Measurements from ENCODE around the gene TSFM.
A peak's percentile ranks its signal among the peaks of the same experiment; 100 is the strongest.
"Not testable (repeated sequence)": the region's sequence is repeated elsewhere in the genome, so short reads cannot be mapped to it uniquely, and the experiment has no call there.

Gene TSFM

DNA sequence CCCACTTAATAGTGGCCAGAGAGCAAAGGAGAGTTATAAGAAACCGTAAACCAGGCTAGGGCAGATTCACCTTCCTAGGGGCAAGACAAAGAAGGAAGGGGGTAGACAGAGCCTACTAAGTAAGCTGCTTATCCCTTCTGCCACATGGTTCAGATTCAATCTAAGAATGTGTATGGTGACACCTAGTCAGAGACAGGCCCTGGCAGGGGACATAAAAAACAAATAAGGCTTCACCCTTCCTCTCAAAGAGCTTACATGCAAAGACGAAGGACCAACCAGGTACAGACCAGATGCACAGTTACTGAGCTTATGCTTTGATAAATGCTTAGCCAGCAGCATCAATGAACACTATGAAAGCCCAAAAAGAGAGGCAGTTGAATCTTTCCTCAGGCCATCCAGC lies 20.1 kb upstream of the TSFM start:
- DNase-seq (ENCODE audit: low read depth in 2 of 2): no peak

GRCh38 chr12:57763881-57764661 lies 18.5 kb upstream of the TSFM start:
- no peak for DNase-seq (ENCODE audit: low read depth in 2 of 2)

- DNase-seq (ENCODE audit: low read depth in 2 of 2): no peak
Measured at GRCh38 chr12:57764662-57765002, 18.0 kb upstream of the TSFM start.

DNA sequence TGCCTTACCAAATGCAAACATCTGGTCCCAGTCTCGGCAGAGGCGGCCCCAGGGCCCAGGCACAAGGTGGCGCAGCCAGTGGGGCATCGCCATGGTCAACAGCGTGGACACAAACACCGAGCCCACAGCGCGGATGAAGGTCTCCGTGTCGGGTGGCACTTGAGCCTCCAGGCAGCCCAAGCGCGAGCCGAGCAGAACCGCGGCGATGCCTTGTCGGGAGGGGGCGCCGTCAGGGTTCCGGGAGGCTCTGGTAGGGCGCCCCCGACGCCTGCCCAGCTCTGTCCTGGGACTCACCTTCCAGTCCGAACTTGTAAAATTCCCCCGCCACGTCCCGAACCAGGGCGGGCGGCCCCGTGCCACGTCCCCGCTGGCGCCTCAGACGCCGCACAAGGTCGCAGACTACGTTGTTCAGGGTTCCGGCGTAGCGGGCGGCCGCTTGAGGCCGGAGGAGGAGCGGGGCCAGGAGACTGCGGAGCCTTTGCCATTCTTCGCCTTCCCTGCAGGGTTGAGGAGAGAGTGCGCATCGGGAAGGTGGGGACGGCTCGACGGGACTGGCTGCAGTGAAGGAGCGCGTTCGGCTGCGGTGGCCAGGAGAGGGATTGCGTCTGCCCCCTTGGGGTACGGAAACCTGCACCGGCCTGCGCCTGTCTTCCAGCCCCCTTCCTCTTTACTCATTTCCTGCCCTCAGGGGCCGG lies 17.4 kb upstream of the TSFM start:
- peak in 1 of 2 donors; percentile 35 for DNase-seq (ENCODE audit: low read depth in 2 of 2)

DNA sequence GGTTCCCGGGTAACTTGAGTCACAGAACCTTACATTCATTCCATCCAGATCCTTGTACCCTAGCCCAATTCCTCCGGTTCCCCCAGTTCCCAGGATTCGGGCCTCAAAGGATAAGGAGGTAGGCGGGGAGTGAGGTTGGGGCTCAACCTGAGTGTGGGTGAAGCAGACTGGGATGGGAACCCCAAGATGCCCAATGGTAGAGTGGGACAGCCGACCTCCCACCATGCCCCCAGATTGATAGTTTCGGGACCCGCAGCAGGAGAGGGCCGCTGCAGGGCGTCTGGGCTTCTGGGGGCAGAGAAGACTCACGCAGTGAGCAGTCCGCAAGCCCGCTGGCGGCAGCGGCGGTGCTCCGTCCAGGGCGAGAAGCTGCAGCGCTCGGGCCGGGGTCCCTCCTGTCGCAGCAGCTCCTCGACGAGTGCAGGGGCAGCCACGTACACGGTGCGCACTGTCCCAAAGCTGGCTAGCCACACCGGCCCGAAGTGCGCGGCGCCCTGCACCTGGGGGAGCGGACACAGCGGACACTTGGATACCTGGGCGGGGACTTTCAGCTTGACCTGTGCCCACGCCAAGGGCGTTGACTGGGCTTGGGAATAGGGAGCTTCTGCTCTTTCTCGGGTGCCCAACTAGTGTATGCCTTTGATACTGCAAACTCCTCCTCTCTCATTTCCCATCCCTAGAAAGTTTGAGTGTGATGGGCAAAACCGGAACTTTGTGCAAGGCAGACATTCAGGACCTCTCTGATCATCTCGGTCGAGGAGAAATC lies 16.7 kb upstream of the TSFM start:
- DNase-seq (ENCODE audit: low read depth in 2 of 2): no peak

- no peak for DNase-seq (ENCODE audit: low read depth in 2 of 2)
Measured at GRCh38 chr12:57766464-57767304, 15.9 kb upstream of the TSFM start, which contains the start of gene CYP27B1. Gene CYP27B1 (minus strand): TSS chr12:57767078. CDS start chr12:57767041, 37 bp downstream.

DNA sequence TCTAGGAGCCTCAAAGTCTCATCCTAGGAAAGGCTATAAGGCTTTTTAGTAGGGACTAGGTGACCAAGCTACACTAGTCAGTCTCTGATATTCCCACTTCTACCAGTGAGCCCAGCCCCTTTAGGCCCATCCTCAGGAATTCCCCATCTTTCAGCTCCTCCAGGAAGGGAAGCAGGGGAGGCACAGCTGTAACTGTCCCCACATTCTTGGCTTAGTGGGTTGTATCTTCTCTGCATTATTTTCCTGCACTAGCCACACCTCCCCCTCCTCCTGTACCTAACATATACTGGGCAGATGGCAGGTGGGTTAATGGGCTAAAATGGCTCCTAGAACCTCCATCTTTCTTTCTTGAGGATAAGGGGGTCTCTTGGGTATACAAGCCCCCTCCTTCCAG lies 15.3 kb upstream of the TSFM start:
- DNase-seq (ENCODE audit: low read depth in 2 of 2): no peak

DNA sequence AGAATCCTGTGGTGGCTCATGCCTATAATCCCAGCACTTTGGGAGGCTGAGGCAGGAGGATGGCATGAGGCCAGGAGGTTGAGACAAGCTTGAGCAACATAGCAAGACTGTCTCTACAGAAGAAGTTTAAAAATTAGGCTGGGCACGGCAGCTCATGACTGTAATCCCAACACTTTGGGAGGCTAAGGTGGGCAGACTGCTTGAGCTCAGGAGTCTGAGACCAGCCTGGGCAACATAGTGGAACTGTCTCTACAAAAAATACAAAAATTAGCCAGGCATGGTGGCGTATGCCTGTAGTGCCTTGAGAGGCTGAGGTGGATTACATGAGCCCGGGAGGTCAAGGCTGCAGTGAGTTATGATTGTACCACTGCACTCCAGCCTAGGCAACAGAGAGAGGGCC lies 14.7 kb upstream of the TSFM start:
- DNase-seq (ENCODE audit: low read depth in 2 of 2): no peak

GRCh38 chr12:57769594-57769993 lies 13.0 kb upstream of the TSFM start:
- no peak for DNase-seq (ENCODE audit: low read depth in 2 of 2)

DNA sequence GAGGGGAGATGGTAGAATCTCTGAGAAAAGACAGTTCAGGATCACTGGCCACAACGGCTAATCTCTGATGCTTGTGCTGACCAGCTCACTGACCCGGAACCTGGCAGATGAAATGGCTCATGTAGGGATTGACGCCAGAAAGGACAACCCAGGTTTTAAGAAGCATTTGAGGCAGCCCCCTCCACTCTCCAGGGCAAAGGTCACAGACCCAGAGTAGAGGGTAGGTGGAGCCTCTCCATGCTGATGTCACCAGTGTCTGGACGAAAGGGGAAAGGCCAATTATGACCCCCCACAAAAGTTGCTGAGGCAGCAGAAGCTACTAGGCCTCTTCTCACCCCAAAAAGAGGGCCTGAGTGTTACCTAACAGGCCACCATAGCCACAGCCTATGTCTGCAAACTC lies 11.9 kb upstream of the TSFM start:
- DNase-seq (ENCODE audit: low read depth in 2 of 2): no peak

DNA sequence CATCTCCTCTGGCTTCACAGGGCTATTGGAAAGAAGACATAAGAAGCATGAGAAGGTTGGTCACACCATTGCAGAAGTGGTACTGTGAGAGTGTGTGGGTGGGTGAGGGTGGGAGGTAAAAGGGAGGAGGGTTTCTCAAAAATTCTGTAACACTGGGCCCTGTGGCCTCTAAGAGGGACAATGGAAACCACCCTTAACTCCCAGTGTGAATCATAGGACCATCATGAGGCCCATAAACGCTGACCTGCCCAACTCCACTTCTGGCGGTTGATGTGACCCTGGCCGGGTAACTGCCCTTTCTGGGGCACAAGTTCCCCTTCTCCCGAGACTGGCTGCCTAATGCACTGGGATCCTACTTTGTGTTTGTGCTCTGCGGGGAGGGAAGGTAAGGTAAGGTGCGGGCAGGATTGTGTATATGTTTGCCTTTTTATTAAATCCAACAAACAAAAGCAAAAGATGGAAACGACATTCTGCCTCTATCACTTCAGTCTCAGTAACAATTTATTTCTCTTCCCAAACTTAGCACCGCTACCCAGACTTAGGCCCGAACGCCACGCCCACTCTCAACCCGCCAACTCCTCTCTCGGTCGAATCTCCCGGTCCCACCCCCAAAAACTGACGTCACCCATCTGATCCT lies 11.2 kb upstream of the TSFM start:
- peak; percentile 75 to 87 for DNase-seq (ENCODE audit: low read depth in 2 of 2)

- peak; percentile 85 to 93 for DNase-seq (ENCODE audit: low read depth in 2 of 2)
Measured at GRCh38 chr12:57771873-57772428, 10.6 kb upstream of the TSFM start, which contains the start of gene METTL1. Gene METTL1 (minus strand): TSS chr12:57772105. CDS start chr12:57772083, 22 bp downstream.

- no peak for DNase-seq (ENCODE audit: low read depth in 2 of 2)
Measured at GRCh38 chr12:57772429-57773322, 9.9 kb upstream of the TSFM start, which contains the start of gene EEF1AKMT3. Gene EEF1AKMT3 (plus strand): TSS chr12:57772614. CDS start chr12:57772725, 111 bp downstream.

- not testable (repeated sequence) for DNase-seq (ENCODE audit: low read depth in 2 of 2)
Measured at GRCh38 chr12:57774634-57775033, 8.0 kb upstream of the TSFM start.

- no peak for DNase-seq (ENCODE audit: low read depth in 2 of 2)
Measured at GRCh38 chr12:57775044-57775443, 7.5 kb upstream of the TSFM start.

GRCh38 chr12:57775563-57776246 lies 6.9 kb upstream of the TSFM start:
- DNase-seq (ENCODE audit: low read depth in 2 of 2): no peak

DNA sequence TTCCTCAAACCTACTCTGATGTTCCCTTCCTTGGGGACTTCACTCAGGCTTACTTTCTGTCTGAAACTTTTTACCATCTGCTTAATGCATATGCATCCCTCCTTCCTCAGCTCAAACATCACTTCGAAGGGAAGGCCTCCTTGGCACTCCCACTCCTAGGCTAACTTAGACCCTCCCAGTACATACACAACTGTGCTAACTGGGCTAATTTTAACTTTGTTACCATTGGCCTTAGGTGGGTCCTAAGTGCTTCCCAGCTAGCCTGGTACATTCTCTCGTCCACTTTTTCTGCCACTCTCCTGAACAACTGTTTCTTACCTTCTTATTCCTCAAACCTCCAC lies 6.4 kb upstream of the TSFM start:
- no peak for DNase-seq (ENCODE audit: low read depth in 2 of 2)

DNA sequence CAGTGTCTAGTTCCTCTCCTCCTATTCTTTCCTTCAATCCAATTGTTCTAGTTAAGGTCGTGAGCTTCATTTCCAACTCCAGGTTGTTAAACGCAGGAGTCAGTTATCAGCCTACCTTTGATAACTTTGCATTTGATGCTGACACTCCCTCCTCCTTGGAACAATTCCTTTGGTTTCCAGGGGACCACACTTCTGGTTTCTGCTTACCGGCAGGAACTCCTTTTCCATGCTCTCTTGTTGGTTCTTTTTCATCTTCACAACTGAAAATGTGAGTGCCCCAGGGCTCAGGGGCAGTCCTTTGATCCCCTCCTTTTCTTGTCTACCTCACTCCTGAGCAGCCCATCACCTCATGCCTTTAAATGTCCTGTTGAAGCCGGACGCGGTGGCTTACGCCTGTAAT lies 5.2 kb upstream of the TSFM start:
- DNase-seq (ENCODE audit: low read depth in 2 of 2): no peak

DNA sequence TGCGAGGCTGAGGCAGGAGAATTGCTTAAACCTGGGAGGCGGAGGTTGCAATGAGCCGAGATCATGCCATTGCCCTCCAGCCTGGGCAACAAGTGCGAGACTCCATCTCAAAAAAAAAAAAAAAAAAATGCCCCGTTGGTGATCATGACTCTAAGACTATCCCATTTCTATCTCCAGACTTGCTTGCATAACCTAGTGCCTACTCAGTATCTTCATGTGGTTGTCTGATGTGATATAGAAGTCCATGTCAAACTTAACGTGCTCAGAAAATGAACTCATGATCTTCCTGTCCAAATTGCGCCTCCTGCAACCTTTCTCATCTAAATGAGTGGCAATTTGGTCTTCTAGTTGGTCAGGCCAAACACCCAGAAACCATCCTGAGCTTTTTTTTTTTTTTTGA lies 4.7 kb upstream of the TSFM start:
- no peak for DNase-seq (ENCODE audit: low read depth in 2 of 2)
